Measurements from ENCODE around the gene KLHL29. TPM values are rescaled to one million over a fixed set of nuclear protein-coding genes. Genes with fewer than 3 reads are reported as not detected.

The KLHL29 gene
- total RNA-seq, 1 donor from 2014 or later: 12.9 TPM

- Histone ChIP-seq H3K27me3 (ENCODE audit: low read depth) (no peaks in the 10 kb centered on the region), H3K4me3 (no peak overlapping the region), H3K4me1 (peaks cover 19% of the 10 kb centered on the region), H3K9me3 (no peaks in the 10 kb centered on the region), H3K27ac (peak overlapping the region; percentile 65), H3K36me3 (no peaks in the 10 kb centered on the region)
- ATAC-seq (peak; percentile 54 to 73), DNase-seq (peak; percentile 60)
- intact Hi-C loops (cut with DNase I): no loop called here
- TF ChIP-seq, protein P1, sequence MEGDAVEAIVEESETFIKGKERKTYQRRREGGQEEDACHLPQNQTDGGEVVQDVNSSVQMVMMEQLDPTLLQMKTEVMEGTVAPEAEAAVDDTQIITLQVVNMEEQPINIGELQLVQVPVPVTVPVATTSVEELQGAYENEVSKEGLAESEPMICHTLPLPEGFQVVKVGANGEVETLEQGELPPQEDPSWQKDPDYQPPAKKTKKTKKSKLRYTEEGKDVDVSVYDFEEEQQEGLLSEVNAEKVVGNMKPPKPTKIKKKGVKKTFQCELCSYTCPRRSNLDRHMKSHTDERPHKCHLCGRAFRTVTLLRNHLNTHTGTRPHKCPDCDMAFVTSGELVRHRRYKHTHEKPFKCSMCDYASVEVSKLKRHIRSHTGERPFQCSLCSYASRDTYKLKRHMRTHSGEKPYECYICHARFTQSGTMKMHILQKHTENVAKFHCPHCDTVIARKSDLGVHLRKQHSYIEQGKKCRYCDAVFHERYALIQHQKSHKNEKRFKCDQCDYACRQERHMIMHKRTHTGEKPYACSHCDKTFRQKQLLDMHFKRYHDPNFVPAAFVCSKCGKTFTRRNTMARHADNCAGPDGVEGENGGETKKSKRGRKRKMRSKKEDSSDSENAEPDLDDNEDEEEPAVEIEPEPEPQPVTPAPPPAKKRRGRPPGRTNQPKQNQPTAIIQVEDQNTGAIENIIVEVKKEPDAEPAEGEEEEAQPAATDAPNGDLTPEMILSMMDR (IDR thresholded peaks at IDR 0.05): no peak
These were observed 179.0 kb downstream of the KLHL29 start for GRCh38 chr2:23563673-23564614.

DNA sequence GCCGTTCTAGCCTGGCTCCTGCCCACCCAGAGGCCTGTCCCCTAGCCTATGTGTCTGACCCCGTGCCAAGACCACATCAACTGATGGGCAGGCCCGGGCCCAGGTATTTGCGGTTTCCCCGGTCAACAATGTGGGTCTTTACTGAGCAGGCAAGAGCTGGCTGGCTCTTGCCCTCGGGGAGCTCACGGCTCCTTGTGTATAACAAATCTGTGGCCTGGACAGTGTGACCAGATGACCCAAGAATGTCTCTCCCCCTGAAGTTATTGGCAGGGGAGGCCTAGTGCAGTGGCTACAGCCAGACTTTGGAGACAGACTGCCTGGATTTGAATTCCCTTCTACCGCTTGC lies 179.6 kb downstream of the KLHL29 start:
- no peaks in the 10 kb centered on the region for H3K36me3 ChIP-seq
- H3K9me3 ChIP-seq: no peaks in the 10 kb centered on the region
- no peaks in the 10 kb centered on the region for H3K27me3 ChIP-seq (ENCODE audit: low read depth)
- peaks cover 25% of the 10 kb centered on the region for H3K4me1 ChIP-seq
- TF ChIP-seq, protein P1 (IDR thresholded peaks at IDR 0.05): no peak
- no peak overlapping the region for H3K4me3 ChIP-seq
- peak overlapping the region; percentile 65 for H3K27ac ChIP-seq
- intact Hi-C loops (cut with DNase I): no loop called here
- DNase-seq (no peak), ATAC-seq (peak; percentile 20 to 46)

- TF ChIP-seq, protein P1 (IDR thresholded peaks at IDR 0.05): no peak
- no peak overlapping the region for H3K4me3 ChIP-seq
- ATAC-seq (no peak), DNase-seq (no peak)
- no peaks in the 10 kb centered on the region for H3K9me3 ChIP-seq
- H3K4me1 ChIP-seq: peaks cover 31% of the 10 kb centered on the region
- no peaks in the 10 kb centered on the region for H3K27me3 ChIP-seq (ENCODE audit: low read depth)
- intact Hi-C loops (cut with DNase I): no loop called here
- no peaks in the 10 kb centered on the region for H3K36me3 ChIP-seq
- no peak overlapping the region for H3K27ac ChIP-seq
These were observed 180.4 kb downstream of the KLHL29 start for GRCh38 chr2:23565374-23565773.

DNA sequence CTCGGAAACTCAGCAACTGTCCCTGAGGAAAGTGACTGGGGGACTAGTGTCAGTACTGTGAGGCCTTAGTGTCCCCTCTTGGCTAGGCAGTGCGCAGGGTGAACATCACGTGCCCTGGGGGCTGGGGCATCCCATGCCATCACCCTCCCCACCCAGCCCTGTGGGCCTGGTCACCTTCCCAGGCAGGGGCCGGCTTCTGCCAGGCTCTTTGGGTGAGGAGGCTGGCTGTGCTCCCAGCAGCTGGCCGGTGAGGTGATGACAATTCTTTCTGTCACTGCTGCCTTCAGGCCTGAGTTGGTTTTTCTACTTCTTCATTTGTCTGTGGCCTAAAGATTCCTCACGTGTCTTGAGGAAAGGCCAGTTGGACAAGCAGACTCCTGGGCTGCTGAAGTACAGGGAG lies 180.8 kb downstream of the KLHL29 start:
- TF ChIP-seq, protein P1 (IDR thresholded peaks at IDR 0.05): no peak
- no peak for ATAC-seq
- H3K4me1 ChIP-seq: peaks cover 31% of the 10 kb centered on the region
- H3K27me3 ChIP-seq (ENCODE audit: low read depth): no peaks in the 10 kb centered on the region
- H3K27ac ChIP-seq: no peak overlapping the region
- H3K36me3 ChIP-seq: no peaks in the 10 kb centered on the region
- no peak for DNase-seq
- H3K4me3 ChIP-seq: no peak overlapping the region
- intact Hi-C loops (cut with DNase I): no loop called here
- no peaks in the 10 kb centered on the region for H3K9me3 ChIP-seq

- DNase-seq (no peak), ATAC-seq (no peak)
- TF ChIP-seq, protein P1 (IDR thresholded peaks at IDR 0.05): peak; percentile 28
- no peaks in the 10 kb centered on the region for H3K9me3 ChIP-seq
- H3K27ac ChIP-seq: no peak overlapping the region
- H3K4me3 ChIP-seq: no peak overlapping the region
- intact Hi-C loops (cut with DNase I): no loop called here
- no peaks in the 10 kb centered on the region for H3K36me3 ChIP-seq
- H3K27me3 ChIP-seq (ENCODE audit: low read depth): no peaks in the 10 kb centered on the region
- H3K4me1 ChIP-seq: peaks cover 31% of the 10 kb centered on the region
These were observed 181.5 kb downstream of the KLHL29 start for GRCh38 chr2:23566241-23567142.
